HG03139 (cell line): ENCODE measurements around the gene PLPP2.

ENCODE experiments used
- ATAC-seq: cut with Tn5 transposase; IDR thresholded peaks from one replicate; pipeline ENCODE4 v1.9.1; 2021; ENCODE audit not compliant: unreplicated experiment

Gene PLPP2

GRCh38 chr19:317710-318508, 26.7 kb upstream of the PLPP2 start:
- ATAC-seq, result no peak

- ATAC-seq, result no peak
Observed at GRCh38 chr19:315811-316210, 24.6 kb upstream of the PLPP2 start.

- no peak for ATAC-seq
Observed at GRCh38 chr19:313988-314815, 23.0 kb upstream of the PLPP2 start.

- ATAC-seq, result no peak
Observed at GRCh38 chr19:313169-313987, 22.2 kb upstream of the PLPP2 start.

- ATAC-seq, result no peak
Observed at GRCh38 chr19:311813-312261, 20.6 kb upstream of the PLPP2 start.

- no peak for ATAC-seq
Observed at GRCh38 chr19:310781-311496, 19.7 kb upstream of the PLPP2 start.

- ATAC-seq, result no peak
Observed at GRCh38 chr19:310141-310651, 19.0 kb upstream of the PLPP2 start.

- no peak for ATAC-seq
Observed at GRCh38 chr19:309206-309565, 18.0 kb upstream of the PLPP2 start.

- no peak for ATAC-seq
Observed at GRCh38 chr19:308471-309205, 17.4 kb upstream of the PLPP2 start.

GRCh38 chr19:307793-308420, 16.7 kb upstream of the PLPP2 start:
- no peak for ATAC-seq

- ATAC-seq, result no peak
Observed at GRCh38 chr19:307111-307531, 15.9 kb upstream of the PLPP2 start.

GRCh38 chr19:306151-306900, 15.1 kb upstream of the PLPP2 start:
- no peak for ATAC-seq

- no peak for ATAC-seq
Observed at GRCh38 chr19:305240-306150, 14.3 kb upstream of the PLPP2 start.

GRCh38 chr19:296476-297225, 5.4 kb upstream of the PLPP2 start:
- ATAC-seq, result no peak

GRCh38 chr19:295687-296370, 4.6 kb upstream of the PLPP2 start:
- ATAC-seq, result no peak

- ATAC-seq, result no peak
Observed at GRCh38 chr19:294946-295686, 3.9 kb upstream of the PLPP2 start.
